ENCODE results near the gene DNASE1L1.
"Not testable (repeated sequence)": the region's sequence is repeated elsewhere in the genome, so short reads cannot be mapped to it uniquely, and the experiment has no call there.

The DNASE1L1 gene

DNA sequence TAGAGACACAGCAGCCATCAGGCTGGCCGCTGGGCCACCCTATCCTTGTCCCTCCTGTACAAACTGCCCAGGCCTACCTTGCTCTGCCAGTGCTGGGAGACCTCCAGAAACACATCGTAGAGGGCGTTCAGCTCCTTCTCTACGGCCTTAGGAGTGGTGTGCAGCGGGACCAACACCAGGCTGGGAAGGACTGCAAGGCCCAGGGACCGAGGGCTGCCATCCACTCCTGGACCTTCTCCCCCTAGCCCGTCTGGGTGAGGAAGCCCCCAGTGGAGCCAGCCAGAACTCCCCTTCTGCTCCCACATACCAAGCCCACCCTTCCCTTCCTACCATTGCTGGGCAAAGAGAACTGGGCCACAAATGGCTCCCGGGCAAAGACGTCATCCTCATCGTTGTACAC is 5.9 kb downstream of the DNASE1L1 start:
- DNase-seq = no peak

DNA sequence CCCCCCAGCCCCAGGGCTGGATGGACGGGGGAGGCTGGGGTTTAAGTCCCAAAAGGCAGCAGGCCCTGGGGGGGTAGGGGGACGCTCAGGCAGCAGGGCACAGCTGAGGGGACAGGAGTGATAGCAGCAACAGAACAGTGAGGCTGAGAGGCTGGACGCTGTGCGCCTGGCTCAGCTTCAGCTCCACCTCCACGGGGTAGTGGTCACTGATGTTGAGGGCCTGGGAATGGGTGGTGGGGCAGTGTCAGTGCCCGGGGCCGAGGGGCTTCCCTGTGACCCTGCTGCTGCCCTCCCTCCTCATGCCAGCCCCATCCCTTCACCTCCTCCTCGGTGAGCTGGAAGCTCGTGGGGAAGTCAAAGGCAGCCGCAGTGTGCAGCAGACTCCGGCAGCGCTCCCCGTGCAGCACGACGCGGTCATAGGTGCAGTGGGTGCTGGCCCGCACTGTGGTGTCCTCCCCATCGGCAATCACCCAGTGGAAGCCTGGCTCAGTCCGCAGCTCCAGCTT is 6.4 kb downstream of the DNASE1L1 start:
- no peak for DNase-seq

DNA sequence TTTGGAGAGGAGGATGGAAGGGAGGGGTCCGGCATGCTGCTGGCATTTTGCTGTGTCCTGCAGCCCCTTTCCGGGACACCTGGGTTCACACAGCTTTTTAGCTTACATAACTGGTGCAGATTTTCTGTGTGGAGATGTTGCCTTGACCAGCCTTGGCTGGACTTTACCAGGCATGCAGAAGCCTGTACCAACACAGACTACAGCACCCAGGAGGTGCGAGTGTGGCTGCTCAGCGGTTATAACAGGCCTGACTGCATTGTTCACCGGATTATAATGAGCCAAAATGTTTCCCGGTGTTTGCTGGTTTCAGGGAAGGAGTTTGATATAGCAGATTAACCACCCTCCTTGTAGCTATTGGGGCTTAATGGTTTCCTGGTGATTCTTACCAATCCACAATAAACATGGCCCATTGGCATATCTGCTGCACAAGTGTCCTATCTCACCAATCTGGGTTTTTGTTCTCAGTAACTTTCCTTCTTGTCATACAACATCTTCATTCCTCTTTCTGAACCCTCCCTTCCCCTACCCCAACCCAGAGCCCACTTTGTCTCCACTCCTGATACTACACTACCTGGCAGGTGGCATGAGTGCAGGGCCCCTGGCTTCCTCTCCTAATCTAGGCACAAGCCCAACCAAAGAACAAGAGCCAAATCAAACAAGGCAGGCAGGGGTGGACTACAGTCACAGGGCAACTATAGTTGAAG is 7.0 kb downstream of the DNASE1L1 start:
- DNase-seq = no peak

DNA sequence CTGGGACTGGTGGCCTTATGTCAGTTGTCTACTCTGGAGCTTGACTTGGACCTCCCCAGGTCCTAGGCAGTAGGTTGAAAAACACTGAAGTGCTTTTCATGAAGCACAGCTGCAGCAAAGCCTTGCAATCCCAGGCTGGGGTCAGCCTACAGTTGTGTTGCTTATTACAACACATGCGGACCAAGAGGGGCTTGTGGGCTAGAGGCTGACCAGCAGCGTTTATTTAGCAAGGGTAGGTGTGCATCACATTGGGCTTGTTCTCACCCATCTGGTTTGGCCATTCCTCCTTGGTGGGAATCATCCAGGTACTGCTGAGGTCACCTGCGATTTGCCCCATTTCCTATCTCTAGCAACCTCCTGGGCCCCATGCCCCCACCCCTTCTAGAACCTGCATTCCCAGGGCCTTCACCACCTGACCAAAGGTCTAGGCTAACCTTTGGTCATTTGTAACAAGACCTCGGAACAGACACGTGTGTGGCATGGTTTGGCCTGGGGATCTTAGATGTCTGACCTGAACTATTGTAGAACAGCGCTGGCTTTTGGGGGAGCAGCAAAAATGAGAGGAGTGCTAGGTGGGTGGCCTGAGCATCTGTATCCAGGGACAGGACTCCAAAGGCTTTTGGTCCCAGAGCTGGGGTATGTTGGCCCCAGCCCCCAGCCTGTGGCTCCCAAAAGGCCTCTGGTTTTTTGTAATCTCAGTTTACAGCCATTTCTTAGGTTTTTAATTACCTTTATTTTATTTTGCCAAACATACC is 7.8 kb downstream of the DNASE1L1 start:
- DNase-seq = no peak

DNA sequence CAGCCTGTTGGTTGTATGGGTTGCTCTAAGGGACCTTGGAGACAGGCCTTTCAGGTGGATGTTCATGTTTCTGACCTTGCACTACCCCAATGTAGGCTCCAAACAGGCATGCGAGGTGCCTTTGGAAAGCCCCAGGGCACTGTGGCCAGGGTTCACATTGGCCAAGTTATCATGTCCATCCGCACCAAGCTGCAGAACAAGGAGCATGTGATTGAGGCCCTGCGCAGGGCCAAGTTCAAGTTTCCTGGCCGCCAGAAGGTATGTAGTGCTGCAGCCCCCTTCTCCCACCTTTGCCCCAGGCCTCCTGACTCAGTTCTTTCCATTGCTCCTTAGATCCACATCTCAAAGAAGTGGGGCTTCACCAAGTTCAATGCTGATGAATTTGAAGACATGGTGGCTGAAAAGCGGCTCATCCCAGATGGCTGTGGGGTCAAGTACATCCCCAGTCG is 8.7 kb downstream of the DNASE1L1 start:
- DNase-seq = not testable (repeated sequence)

DNA sequence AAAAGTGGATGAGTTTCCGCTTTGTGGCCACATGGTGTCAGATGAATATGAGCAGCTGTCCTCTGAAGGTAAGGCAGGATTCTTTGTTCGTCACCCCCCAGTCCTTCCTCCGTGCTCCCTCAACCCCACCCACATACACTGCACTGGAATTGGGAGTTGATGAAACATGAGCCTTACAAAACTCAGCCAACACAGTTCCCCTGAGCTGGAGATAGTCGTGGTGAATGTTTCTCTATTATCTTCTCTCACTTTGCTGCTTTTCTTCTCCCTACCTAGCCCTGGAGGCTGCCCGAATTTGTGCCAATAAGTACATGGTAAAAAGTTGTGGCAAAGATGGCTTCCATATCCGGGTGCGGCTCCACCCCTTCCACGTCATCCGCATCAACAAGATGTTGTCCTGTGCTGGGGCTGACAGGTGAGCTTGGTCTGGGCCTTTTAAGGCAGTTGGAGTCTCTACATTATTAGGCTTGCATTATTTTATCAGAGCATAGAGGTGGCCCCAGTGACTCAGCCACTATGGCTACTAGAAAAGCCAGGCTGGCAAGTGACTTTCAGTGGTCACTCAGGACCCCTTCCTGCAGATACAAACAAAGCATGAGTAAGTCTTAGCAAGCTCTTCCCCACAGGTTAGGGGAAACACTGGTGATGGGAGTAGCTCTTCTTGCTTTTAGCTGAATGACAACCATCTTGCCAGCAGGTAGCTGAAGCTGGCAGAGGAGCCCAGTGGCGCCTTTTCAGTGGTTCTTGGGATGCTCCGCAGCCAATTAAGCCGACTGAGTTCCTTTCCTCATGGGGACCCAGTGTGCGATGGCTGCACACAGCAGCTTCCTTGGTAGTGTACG is 9.3 kb downstream of the DNASE1L1 start:
- DNase-seq = no peak

DNA sequence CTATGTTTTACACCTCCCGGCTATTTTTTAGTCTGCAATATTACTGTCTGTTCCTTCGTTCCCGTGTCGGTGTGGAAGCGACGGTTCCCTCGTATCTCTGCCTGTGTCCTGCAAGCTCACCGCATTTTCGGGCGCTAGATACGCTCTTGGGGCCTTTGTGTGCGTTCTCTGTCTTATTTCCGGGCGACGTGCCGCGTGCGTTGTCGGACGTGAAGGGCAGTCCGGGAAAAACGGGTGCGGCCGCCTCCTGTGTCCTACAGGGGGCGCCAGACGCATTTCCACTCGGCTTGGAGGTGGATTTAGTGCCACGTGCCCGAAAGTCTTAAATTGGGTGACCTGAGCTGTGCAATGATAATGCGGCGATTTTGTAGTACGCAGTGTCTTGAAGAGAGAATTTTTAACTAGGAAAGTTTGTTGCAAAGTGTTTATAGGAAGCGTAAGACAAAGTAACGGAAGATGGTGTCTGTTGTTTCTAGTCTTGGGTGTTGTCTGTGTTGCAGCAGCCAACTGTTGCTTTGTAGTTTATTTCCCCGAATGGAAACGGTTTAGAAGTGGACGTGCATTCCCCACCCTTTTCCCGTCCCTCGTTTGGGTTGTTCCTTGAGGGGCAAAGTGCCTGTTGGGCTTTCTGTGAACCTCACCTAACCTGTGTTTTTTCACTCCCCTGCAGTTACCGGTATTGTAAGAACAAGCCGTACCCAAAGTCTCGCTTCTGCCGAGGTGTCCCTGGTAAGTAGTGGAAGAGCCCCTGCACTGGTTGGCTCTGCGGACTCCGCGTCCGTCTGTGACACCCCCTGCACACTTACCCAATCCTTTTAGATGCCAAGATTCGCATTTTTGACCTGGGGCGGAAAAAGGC is 10.2 kb downstream of the DNASE1L1 start:
- DNase-seq = peak; percentile 67

DNA sequence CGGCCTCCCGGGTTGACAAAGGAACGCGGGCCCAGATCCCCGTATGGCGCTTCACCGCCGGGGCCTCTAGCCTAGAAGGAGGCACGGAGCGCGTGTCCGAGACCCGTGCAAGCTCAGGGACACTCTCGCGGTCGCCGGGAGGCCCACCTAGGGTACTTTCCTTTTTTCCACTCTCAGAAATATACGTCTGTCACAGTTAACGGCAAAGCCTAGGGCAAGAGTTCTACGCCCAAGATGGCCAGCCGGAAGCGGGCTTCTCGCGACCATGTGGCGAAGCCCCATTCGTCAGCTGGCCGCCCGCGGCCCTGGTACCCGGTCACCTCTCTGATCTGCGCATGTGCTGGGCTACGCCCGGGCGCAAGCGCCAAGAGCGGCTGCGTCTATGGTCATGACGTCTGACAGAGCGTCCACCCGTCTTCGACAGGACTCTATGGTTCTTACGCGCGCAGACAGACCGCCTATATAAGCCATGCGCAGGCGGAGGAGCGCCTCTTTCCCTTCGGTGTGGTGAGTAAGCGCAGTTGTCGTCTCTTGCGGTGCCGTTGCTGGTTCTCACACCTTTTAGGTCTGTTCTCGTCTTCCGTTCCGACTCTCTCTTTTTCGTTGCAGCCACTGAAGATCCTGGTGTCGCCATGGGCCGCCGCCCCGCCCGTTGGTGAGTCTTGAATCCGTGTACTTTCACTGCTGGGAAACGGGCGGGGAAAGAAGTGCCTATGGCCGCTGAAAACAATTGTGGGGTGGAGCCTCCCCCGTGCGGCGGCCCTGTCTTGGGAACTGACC is 11.0 kb downstream of the DNASE1L1 start, which contains the start of gene RPL10:
RPL10 (plus strand) TSS at position 490 of the 780 bp plus-strand sequence; CDS start at position 633, 143 bp downstream.
- DNase-seq = peak; percentile 93

DNA sequence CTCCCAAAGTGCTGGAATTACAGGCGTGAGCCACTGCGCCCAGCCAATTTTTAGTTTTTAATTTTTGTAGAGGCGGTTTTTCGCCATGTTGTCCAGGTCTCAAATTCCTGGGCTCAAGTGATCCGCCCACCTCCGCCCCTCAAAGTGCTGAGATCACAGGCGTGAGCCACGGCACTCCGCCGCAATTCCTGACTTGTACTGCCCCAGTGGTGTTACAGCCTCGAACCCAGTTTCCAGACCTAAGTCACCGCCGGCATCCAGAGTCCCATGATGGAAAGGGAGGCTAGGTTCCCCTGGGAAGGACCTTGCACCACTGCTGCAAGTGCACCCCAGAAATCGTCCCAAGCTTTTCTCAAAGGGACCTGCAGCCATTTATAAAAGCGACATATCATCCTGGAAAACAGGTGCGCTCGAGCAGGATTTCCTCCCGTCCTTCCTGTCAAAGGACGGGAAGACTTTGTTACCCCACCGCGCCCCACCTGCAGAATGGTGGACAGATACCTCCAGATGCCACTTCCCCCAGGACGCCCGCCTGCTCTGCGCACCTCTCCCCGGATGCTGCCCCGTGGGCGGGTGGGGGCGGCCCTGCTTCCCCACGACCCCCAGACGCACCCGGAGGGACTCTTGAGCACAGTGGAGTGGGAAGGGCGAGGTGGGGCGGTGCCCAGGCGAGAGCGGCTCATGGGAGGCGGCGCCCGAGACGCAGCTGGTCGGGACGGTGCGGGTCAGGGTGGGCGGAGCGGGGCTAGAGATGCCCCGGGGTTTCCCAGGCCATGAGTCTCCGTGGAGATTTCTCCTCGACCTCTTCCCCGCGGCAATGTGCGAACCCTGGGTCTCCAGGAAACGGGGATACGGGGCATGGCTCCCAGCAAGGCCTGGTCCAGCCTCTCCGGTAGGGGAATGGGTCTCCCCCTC is 11.8 kb downstream of the DNASE1L1 start:
- DNase-seq = no peak

DNA sequence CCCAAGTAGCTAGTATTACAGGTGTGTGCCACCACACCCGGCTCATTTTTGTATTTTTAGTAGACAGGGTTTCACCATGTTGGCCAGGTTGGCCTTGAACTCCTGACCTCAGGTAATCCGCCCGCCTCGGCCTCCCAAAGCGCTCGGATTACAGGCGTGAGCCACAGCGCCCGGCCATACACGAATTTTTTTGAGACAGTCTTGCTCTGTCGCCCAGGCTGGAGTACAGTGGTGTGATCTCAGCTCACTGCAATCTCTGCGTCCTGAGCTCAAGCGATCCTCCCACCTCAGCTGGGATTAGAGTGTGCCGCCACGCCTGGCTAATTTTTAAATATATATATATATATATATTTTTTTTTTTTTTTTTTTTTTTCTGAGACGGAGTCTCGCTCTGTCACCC is 12.7 kb downstream of the DNASE1L1 start:
- DNase-seq = not testable (repeated sequence)

DNA sequence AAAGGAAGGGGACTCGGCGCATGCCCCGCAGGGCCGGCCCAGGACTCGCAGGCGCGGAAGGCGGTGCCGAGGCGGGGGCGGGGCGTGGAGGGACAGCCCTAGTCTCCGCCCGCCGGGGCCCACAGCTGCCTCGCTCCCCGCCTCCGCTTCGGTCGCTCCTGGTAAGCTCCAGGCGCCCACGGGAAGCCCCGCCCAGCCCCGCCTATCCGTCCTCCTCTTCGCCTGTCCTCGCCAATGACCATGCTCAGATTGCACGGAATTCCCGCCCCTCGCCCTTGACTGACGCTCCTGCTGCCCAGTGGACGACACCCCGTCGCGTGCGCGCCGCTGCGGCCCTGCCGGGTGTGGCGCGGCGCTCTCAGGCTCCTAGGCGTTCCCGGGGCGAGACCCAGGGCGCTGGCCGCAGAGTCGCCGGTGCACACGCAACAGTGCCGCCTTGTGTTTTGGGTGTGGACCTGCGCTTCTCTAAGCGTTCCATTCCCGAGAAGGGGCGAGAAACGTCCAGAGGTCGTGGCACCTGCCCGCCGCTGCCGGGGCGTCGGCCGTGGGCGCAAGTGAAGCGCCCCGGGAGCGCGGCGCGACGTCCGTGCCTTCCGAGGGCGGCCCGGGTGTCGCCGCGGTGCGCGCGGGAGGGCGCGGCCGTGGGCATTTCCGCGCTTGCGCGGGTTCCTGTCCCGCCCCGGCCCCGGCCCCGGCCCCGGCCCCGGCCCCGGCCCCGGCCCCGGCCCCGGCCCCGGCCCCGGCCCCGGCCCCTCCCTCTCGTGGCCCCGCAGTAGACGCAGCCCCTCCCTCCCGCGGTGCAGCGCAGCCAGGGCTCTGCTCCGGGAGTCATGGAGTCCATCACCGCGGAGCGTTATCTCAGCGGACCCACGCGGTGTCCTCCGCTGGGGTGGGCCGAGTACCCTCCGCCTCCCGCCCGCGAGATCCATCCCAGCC is 19.0 kb downstream of the DNASE1L1 start:
- not testable (repeated sequence) for DNase-seq

DNA sequence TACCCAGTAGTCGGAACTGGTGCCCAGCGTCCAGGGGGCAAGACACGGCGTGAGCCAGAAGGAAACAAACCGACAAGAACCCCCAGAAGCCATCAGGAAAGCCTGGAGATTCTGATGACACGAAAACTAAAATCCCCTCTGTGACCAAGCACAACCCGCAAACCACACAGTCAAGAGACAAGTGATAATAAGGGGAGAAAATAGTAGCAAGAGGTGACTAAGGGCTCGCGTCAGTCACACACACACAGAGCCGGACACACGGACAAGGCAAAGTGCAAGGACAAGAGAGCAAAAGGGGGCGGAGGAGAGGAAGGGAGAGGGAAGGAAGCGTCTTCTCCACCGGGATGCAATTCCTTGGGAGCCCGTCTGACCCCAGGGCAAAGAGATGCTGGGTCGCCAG is 20.4 kb downstream of the DNASE1L1 start:
- DNase-seq = not testable (repeated sequence)

DNA sequence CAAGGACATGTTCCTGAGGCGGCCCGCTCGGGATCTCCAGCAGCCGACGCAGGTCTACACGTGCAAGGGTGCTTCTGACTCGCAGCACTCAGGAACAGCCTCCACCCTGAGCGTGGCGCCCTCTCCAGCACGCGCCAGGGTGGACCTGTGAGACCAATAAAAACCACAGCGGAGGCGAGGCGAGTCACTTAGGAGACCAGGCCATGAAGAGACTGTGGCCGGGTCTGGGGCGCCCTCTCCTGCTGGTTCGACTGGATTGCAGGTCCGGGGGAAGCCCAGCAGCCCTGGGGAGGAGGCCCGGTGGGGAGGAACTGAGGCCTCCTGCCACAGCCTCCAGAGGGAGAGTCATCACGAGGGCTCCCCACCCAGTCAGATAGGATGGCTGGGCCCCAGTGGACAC is 21.0 kb downstream of the DNASE1L1 start:
- DNase-seq = not testable (repeated sequence)

DNA sequence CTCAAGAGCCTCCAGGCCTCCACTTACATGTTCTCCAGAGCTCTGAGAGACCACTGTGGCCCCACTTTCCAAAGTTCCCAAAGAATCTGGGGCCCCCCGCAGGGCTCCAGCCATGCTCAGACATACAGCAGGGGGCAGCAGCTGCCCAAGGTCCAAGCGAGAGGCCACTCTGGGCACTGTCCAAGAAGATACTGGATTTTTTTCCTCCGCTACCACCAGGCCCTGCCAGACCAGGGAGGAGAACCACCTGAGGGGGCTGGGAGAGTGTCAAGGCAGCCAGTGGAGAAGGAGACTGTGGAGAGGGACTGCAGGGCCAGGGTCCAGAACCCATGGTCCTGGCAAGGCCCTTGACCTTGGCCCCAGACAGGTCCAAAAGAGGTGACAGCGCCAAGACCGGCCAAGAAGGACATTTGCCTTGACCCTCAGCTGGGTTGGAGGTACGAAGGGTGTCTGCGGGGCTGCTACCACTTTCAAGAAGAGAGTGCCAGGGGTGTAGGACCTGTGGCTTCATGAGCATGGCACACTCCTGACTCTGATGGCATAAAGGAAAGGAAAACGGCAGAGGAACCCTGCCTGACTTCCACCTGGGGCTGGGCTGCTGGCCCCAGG is 24.7 kb downstream of the DNASE1L1 start:
- no peak for DNase-seq

DNA sequence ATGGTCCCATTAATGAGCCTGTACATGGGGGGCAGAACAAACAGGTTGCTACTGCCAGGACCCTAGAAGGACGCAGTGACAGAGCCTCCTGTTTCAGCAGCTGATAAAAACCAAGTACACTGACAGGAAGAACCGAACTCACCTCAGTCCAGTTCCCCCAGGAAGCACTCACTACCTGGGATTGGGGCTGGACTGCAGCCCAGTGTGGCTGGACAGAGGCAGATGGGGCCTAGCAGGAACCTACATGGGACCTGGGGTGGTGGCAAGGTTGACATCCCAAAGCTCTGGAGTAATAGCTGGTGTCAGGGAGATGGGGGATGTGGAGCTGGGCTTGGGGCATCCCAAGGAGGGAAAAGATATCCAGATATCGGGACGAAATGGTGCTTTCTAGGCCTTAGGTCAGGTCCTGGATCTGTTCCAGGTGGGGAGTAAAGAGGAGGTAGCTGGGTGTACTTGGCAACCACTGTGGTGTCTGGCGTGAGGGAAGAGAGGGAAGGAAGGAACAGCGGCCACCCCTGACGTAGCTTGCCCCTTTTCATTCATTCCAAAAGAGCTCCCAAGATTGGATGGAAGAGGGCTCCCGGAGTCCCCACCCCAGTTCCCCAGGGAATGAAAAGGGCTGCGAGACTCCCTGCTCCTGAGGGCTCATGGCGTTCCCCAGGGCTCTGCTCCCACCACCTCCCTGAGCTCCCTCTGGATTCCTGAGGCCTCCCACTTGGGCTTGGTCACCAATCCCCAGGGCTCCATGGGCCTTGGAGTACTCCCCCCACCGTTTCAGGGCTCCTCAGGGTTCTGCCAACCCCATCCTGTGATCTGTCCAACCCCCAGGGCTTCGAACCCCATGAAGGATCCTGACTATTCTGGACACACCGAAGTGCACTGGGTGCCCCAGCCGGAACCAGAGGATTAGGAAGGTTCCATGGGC is 25.4 kb downstream of the DNASE1L1 start:
- no peak for DNase-seq

DNA sequence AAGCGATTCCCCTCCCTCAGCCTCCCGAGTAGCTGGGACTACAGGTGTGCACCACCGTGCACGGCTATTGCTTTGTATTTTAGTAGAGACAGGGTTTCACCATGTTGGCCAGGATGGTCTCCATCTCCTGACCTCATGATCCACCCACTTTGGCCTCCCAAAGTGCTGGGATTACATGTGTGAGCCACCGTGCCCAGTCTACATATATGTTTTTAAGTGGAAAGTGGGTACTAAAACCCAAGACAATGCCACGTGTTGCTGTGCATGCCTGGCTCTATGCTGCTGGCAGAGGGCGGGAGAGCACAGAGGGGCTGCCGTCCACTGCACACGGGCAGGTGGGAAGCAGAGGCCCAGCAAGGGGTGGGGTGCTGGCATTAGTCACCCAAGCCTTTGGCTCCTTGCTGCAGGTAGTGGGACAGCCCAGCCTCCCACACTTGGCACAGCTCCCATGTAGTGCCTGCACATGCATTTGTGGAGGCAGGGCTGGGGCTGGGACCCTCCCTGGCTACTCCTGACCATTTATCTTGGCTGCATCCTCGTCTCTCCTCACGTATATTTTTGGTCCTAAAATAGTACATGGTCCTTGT is 26.5 kb downstream of the DNASE1L1 start:
- no peak for DNase-seq

DNA sequence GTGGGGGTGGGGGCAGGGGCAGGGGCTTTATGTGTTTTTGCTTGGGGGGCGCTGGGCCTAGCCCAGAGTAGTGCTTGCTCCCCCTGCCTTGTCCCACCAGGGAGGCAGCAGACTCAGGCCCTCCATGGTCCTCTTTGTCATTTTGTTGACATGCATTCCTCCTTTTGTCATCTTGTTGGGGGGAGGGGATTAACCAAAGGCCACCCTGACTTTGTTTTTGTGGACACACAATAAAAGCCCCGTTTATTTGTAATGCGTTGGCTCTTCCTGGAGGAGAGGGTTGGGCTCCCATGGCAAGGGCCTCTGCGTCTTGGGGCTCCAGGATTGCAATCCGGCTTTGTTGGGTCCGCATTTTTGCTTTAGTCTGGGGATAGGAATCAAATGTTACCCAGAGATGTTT is 27.8 kb downstream of the DNASE1L1 start:
- DNase-seq = no peak
